NOMO-1 (cell line): Measurements from ENCODE around the gene GRAP2.
A peak's percentile ranks its signal among the peaks of the same experiment; 100 is the strongest.

Experiments used
- DNase-seq, 2 experiments: peaks; one replicate each; lab custom pipeline; 2025; ENCODE audit not compliant: unreplicated experiment in 2 of 2; lab: John Stamatoyannopoulos, UW

GRAP2 gene

DNA sequence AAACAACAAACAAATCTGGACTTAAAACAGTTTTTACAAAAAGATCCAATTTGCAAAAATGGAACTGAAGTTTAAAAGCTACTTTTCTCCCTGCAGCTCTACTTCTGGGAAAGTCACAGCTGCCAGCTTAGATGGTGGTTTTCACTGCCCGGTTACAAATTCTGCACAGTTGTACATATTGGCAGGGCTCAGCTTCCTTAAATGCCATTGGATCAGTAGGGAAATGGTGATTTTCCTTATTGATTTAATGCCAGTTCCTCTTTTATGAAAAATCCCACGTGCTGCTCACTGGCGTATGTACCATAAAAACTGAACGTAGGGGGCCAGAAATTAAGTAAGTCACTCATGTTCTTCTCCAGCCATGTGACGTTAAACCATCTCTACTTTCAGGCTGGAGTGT is 22.8 kb downstream of the GRAP2 start:
- DNase-seq: no peak

- DNase-seq: no peak
Measured at GRCh38 chr22:39924286-39924685, 23.4 kb downstream of the GRAP2 start.

- DNase-seq: no peak
Measured at GRCh38 chr22:39925273-39925672, 24.4 kb downstream of the GRAP2 start.

DNA sequence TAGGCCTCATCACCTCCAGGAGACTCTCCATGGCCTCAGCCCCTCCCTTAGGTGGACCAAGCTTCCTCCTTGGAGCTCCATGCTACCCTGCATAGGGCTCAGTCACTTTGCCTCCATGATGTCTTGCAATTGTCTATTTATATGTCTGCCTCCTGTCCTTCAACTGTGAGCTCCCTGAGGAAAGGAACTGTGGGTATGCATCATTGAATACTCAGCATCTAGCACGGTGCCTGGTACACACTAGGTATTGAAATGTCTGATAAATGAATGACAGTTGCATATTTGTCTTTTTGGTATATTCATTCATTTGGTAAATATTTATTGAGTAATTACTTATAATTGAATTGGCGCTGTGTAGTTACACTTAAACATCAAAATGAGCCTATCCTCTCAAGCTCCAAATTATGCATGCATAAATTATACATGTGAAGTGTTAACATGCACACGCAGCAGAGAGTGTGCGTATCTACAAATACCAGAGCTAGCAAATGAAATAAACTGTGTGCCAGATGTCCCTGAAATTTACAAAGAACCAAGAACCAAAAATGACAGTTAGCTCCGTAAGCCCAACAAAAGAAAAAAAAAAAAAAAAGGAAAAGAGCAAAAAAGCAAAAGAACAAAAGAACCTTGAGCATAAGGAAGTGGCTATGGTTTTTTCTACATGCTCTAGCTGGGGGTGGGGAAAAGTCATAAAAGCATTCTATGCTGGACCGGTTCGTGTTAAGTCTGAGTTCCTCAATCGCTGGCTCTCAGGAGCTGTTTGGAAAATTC is 25.2 kb downstream of the GRAP2 start:
- DNase-seq: peak in 1 of 2 experiments; percentile 17

DNA sequence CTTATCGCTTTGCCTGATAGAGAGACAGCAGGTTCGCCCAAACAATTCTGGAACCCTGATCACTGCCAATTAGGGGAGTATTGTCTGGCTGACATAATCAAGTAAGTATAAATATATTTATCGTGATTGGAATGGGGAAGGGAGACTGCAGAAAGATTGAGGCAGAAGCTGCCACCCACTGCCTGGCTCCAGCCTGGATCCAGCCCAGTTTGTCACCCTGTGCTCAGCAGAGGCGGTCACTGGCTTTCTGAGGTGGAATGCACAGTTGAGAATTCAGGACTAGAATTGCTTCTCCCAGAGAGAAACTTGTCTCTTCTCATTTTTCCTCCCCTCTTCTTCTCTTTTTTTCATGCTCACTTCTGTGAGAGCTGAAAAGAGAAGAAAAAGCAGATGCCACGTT is 25.9 kb downstream of the GRAP2 start:
- no peak for DNase-seq

- DNase-seq: no peak
Measured at GRCh38 chr22:39927544-39927943, 26.7 kb downstream of the GRAP2 start.

DNA sequence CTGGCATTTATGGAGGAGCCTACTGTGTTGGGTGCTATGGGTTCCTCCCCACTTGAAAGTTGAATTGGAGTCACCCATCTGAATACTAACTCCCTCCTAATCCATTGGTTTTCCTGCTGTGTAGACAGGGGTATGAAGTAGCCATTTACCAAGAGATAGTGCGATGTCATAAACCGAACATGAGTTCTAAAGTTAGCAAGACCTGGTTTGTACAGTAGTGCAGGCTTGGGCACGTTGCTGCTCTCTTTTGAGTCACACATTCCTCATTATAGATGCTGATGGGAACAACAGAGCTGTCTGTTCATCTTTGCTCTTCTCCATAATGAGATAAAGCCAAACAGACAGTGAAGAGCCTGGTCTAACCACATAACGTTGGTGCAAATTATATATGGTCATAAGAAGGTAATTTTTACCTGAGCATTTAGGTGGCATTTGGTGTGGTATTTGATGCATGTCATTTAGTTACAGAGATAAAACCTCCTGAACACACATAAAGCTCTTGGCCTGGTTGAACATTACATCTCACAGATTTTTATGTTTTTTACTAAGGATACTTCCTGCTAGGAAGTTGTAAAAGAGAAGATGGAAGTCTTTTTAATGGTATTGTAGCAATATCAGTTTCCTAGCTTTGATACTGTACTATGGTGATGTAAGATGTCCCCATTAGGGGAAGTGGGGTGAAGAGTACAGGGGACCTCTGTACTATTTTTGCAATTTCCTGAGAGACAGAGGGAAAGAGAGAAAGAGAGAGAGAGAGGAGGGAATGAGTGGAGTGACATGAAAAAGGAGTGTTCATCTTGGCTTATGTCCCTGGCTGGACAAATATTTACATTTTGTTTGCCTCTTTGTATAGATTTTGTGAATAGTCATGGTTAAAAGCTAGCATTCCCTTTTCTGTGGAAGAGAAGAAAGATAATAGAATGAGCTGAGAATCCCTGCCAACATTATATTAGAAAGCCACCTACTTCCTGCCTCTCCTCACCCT is 27.9 kb downstream of the GRAP2 start:
- DNase-seq: peak in 1 of 2 experiments; percentile 61

DNA sequence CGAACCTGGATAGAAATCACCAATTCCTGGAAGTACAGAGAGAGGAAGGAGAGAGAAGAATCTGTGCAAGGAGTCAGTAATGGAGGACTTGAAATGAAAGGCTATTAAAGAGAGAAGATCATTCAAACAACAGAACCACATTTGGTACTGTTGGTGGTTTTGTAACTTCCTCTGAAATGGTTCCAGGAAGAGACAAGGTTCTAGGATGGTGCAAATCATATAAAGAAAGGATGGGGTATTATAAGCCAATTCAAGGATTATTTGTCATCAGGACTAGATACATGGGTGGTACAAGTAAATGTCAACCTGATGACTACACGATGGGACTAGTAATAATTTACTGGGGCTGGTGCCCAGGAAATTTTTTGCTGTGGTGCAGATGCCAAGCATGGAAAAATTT is 30.4 kb downstream of the GRAP2 start:
- DNase-seq: peak in 1 of 2 experiments; percentile 5

- DNase-seq: no peak
Measured at GRCh38 chr22:39932166-39932565, 31.3 kb downstream of the GRAP2 start.

GRCh38 chr22:39932918-39933649 is 32.2 kb downstream of the GRAP2 start:
- peak in 1 of 2 experiments; percentile 32 for DNase-seq

- no peak for DNase-seq
Measured at GRCh38 chr22:39933741-39934140, 32.9 kb downstream of the GRAP2 start.

GRCh38 chr22:39935116-39935515 is 34.2 kb downstream of the GRAP2 start:
- DNase-seq: no peak

- DNase-seq: no peak
Measured at GRCh38 chr22:39935612-39936011, 34.7 kb downstream of the GRAP2 start.

GRCh38 chr22:39936523-39937145 is 35.8 kb downstream of the GRAP2 start:
- peak in 1 of 2 experiments; percentile 26 for DNase-seq

DNA sequence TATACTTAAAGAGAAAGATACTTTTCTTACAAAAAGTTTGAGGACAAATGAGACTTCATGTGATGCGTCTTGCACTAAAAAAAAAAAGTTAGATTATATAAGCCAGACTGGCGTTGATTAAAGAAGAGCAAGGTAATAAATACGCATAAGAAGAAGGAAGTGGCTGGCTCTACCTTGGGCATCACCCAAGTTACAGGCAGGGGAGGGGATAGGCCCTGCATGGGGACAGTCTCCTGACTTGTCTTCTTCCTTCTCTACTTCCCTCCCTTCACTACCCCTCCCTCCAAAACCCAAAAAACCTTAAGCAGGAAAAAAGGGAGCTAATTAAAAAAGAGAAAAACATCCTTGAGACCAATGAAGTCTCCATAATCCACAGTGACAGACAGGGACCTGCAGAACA is 37.0 kb downstream of the GRAP2 start:
- DNase-seq: no peak

DNA sequence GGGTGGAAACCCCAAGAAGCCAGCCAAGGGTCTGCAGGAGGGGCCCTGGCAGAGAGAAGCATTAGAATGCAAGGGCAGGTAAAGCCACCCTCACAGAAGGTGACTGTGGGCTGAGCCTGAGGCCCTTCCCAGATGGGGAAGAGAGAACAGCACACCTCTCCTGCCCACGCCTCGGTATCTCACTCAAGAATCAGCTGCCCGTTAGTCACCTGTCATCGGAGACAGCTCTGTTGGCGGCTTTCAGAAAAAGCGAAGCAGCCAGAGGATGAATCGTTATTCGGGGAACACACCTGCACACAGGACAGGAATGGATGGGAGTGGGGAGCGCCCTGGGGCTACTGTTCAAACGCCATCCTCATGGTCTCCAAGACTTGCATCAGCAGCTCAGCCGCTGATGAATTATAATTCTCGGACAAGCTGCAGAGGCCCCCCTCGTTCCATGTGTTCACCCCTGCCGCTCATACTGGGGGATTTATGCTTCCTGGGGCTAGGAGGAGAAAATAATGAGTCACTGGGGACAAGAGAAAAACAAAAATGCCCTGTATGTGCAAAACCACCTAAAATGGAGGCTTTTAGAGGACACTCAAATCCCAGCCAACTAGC is 37.7 kb downstream of the GRAP2 start:
- DNase-seq: no peak

- DNase-seq: no peak
Measured at GRCh38 chr22:39939830-39940229, 38.9 kb downstream of the GRAP2 start.

DNA sequence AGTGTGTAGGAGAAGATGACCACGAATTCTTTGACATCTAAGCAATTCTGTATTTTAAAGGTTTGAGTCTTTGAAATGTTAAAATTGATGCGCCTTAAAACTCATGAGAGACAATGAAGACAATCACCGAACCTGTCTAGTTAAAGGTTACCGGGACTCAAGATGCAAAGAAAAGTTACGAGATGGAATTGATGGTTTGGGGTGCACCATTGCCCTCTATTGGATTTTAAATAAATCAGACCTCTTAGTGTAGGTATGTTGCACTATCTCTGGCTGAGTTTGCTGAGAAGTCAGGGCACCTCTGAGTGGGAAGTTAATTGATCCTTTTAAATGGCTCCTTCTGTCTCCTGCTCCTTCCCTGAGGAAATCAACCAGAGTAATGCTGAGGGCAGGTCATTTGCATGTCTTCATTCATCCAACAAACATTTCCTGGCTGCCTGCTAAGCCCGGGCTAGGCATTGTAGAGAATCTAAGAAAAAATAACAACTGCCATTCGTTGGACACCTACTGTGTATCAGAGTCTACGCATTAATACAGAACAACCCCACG is 39.9 kb downstream of the GRAP2 start:
- no peak for DNase-seq

GRCh38 chr22:39941601-39942000 is 40.7 kb downstream of the GRAP2 start:
- DNase-seq: no peak
